Panc1 (cell line): ENCODE data around the gene TNFRSF18. TPM values are rescaled to one million over a fixed set of nuclear protein-coding genes. Genes with fewer than 3 reads are reported as not detected.

Experiments
- ATAC-seq: fragments of 200-7000 bp; cut with Tn5 transposase; 2 replicates; pipeline ENCODE4 v1.9.1; 2020; ENCODE audit warnings: mild to moderate bottlenecking, moderate library complexity
- BruUV-seq: library from RNA; stranded (reverse); fragments of 400-500 nt; replicated peaks from 2 replicates; lab custom pipeline; 2021; lab: Mats Ljungman, UMichigan
- CTCF ChIA-PET: fragments of 300-600 bp; sonication (Branson Sonifier 250); formaldehyde crosslinking; loops from one replicate; lab custom pipeline; 2022; ENCODE audit warnings: antibody characterized with exemption; lab: Charles Lee
- POLR2A ChIA-PET: fragments of 300-600 bp; sonication (Branson Sonifier 250); formaldehyde crosslinking; loops from one replicate; lab custom pipeline; 2022; ENCODE audit warnings: antibody characterized with exemption; lab: Charles Lee
- DNase-seq: peaks from one replicate; pipeline ENCODE4 v3.0.0-alpha.2; 2010; ENCODE audit warnings: low read depth, low spot score
- H3K27ac ChIP-seq: 2 replicates; pipeline ENCODE4 v1.5.1; 2011; ENCODE audit warnings: mild to moderate bottlenecking, low read length, inconsistent platforms
- H3K27me3 ChIP-seq: fragments of 200-500 bp; sonication (Bioruptor generic); 2 replicates; pipeline ENCODE4 v1.6.0; 2014; ENCODE audit warnings: low read length, inconsistent platforms; ENCODE audit not compliant: control insufficient read depth, insufficient read depth
- H3K36me3 ChIP-seq: fragments of 200-500 bp; sonication (Bioruptor generic); 2 replicates; pipeline ENCODE4 v1.5.1; 2014; ENCODE audit warnings: inconsistent platforms, mild to moderate bottlenecking, low read length, moderate library complexity; ENCODE audit not compliant: control insufficient read depth, insufficient read depth
- H3K4me1 ChIP-seq: 2 replicates; pipeline ENCODE4 v1.5.1; 2011; ENCODE audit warnings: inconsistent platforms, mild to moderate bottlenecking, low read length, moderate library complexity; ENCODE audit not compliant: control insufficient read depth, insufficient read depth
- H3K4me3 ChIP-seq, 2 experiments: 2 replicates each; pipeline ENCODE4 v1.5.1; 2011 to 2012; ENCODE audit warnings: low read depth in 2 of 2, low read length in 2 of 2, mild to moderate bottlenecking in 2 of 2, inconsistent platforms in 1 of 2, moderate library complexity in 1 of 2
- H3K9me3 ChIP-seq: fragments of 200-500 bp; sonication (Bioruptor generic); 2 replicates; pipeline ENCODE4 v1.5.1; 2014; ENCODE audit warnings: low read depth, mild to moderate bottlenecking, inconsistent platforms, low read length, moderate library complexity; ENCODE audit not compliant: control insufficient read depth, insufficient read depth
- POLR2AphosphoS5 ChIP-seq: IDR thresholded peaks from 2 replicates; pipeline ENCODE4 v1.6.1; 2012; ENCODE audit warnings: mild to moderate bottlenecking, low read depth, low read length, moderate library complexity
- SIN3A ChIP-seq: IDR thresholded peaks from 2 replicates; pipeline ENCODE4 v1.6.1; 2012; ENCODE audit warnings: low read depth, mild to moderate bottlenecking, low read length, moderate library complexity, borderline replicate concordance; ENCODE audit not compliant: insufficient read depth
- TCF7L2 ChIP-seq: IDR thresholded peaks from 2 replicates; pipeline ENCODE4 v1.6.1; 2011; ENCODE audit warnings: mild to moderate bottlenecking, low read depth, low read length, inconsistent platforms
- in situ Hi-C: cut with HindIII; loops from 2 replicates; pipeline ENCODE4 v1.10.0; 2016; ENCODE audit warnings: low sequenced_read_pairs, low pct_unique_long_range_greater_than_20kb
- intact Hi-C: fragments of 100-400 bp; cut with micrococcal nuclease; formaldehyde crosslinking; loops from one replicate; pipeline ENCODE4 v1.10.0; 2022; ENCODE audit not compliant: unreplicated experiment
- total RNA-seq: library from RNA; stranded (reverse); gene quantifications from one replicate; pipeline ENCODE4 v1.2.1, GENCODE V29; 2021; ENCODE audit not compliant: unreplicated experiment
- TF ChIP-seq, protein P1 (sequence below): fragments of 450-650 bp; IDR thresholded peaks from 2 replicates; pipeline ENCODE4 v1.5.1; 2017; ENCODE audit warnings: mild to moderate bottlenecking
- TF ChIP-seq, protein P2 (sequence below), 2 experiments: IDR thresholded peaks; 2 replicates each; pipeline ENCODE4 v1.6.1; 2011 to 2012; ENCODE audit warnings: low read depth in 2 of 2, control low read depth in 1 of 2, low read length in 1 of 2, mild to moderate bottlenecking in 1 of 2, moderate library complexity in 1 of 2; ENCODE audit not compliant: insufficient read depth in 1 of 2

Gene TNFRSF18
- total RNA-seq, 1 experiment from 2014 or later: 4.3 TPM

DNA sequence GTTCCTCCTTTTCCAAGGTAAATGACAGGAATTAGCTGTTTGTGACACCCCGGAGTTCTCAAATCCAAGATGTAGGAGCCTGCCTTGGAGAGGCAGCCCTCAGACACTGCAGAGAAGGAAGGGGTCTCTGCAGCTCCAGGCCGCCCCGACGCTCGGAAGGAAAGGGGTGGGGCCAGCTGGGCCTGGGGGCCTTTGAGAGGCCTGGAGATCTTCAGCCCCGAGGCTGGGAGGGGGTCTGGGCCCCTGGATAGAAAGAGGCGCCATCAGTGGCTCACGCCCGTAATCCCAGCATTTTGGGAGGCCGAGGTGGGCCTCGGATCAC, 1.1 kb upstream of the TNFRSF18 start:
- no peak for DNase-seq
- Histone ChIP-seq H3K9me3 (no peaks in the 10 kb centered on the region), H3K36me3 (no peaks in the 10 kb centered on the region), H3K4me1 (peaks cover 11% of the 10 kb centered on the region), H3K4me3 (no peak overlapping the region), H3K27me3 (no peaks in the 10 kb centered on the region), H3K27ac (no peak overlapping the region)
- no TSS peak for BruUV-seq
- TF ChIP-seq TCF7L2: no peak
- ChIA-PET POLR2A (no interaction called here), CTCF (no interaction called here)
- in situ Hi-C loops: no loop called here
- intact Hi-C loops: no loop called here
- ATAC-seq: no peak

- no TSS peak for BruUV-seq
- DNase-seq (no peak), ATAC-seq (no peak)
- peaks cover 11% of the 10 kb centered on the region for H3K4me1 ChIP-seq
- H3K4me3 ChIP-seq: peak overlapping the region in 1 of 2 experiments; percentile 38; a peak in 2 of 4 replicates
- H3K36me3 ChIP-seq: no peaks in the 10 kb centered on the region
- TF ChIP-seq POLR2AphosphoS5 (no peak), SIN3A (no peak), TCF7L2 (no peak)
- TF ChIP-seq, protein P1, sequence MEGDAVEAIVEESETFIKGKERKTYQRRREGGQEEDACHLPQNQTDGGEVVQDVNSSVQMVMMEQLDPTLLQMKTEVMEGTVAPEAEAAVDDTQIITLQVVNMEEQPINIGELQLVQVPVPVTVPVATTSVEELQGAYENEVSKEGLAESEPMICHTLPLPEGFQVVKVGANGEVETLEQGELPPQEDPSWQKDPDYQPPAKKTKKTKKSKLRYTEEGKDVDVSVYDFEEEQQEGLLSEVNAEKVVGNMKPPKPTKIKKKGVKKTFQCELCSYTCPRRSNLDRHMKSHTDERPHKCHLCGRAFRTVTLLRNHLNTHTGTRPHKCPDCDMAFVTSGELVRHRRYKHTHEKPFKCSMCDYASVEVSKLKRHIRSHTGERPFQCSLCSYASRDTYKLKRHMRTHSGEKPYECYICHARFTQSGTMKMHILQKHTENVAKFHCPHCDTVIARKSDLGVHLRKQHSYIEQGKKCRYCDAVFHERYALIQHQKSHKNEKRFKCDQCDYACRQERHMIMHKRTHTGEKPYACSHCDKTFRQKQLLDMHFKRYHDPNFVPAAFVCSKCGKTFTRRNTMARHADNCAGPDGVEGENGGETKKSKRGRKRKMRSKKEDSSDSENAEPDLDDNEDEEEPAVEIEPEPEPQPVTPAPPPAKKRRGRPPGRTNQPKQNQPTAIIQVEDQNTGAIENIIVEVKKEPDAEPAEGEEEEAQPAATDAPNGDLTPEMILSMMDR: no peak
- TF ChIP-seq, protein P2, sequence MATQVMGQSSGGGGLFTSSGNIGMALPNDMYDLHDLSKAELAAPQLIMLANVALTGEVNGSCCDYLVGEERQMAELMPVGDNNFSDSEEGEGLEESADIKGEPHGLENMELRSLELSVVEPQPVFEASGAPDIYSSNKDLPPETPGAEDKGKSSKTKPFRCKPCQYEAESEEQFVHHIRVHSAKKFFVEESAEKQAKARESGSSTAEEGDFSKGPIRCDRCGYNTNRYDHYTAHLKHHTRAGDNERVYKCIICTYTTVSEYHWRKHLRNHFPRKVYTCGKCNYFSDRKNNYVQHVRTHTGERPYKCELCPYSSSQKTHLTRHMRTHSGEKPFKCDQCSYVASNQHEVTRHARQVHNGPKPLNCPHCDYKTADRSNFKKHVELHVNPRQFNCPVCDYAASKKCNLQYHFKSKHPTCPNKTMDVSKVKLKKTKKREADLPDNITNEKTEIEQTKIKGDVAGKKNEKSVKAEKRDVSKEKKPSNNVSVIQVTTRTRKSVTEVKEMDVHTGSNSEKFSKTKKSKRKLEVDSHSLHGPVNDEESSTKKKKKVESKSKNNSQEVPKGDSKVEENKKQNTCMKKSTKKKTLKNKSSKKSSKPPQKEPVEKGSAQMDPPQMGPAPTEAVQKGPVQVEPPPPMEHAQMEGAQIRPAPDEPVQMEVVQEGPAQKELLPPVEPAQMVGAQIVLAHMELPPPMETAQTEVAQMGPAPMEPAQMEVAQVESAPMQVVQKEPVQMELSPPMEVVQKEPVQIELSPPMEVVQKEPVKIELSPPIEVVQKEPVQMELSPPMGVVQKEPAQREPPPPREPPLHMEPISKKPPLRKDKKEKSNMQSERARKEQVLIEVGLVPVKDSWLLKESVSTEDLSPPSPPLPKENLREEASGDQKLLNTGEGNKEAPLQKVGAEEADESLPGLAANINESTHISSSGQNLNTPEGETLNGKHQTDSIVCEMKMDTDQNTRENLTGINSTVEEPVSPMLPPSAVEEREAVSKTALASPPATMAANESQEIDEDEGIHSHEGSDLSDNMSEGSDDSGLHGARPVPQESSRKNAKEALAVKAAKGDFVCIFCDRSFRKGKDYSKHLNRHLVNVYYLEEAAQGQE (IDR thresholded peaks at IDR 0.05; ENCODE audit: insufficient read depth in 1 of 2, low read depth in 2 of 2, low read length in 1 of 2): no peak
- intact Hi-C loops (no loop called here), in situ Hi-C loops (no loop called here)
- POLR2A ChIA-PET: no interaction called here
- CTCF ChIA-PET: no interaction called here
- no peak overlapping the region for H3K27ac ChIP-seq
- H3K9me3 ChIP-seq: no peaks in the 10 kb centered on the region
- H3K27me3 ChIP-seq: no peaks in the 10 kb centered on the region
These were observed 657 bp upstream of the TNFRSF18 start for GRCh38 chr1:1206966-1207531.

GRCh38 chr1:1205769-1206375, 520 bp downstream of the TNFRSF18 start:
- CTCF ChIA-PET: no interaction called here
- peak; percentile 5; the same call in 1 of the 2 replicates for ATAC-seq
- Histone ChIP-seq H3K27me3 (no peaks in the 10 kb centered on the region), H3K9me3 (no peaks in the 10 kb centered on the region), H3K4me1 (peaks cover 11% of the 10 kb centered on the region), H3K4me3 (peak overlapping the region; percentile 25 to 38), H3K36me3 (no peaks in the 10 kb centered on the region), H3K27ac (no peak overlapping the region)
- no TSS peak for BruUV-seq
- intact Hi-C loops: no loop called here
- POLR2A ChIA-PET: no interaction called here
- no peak for DNase-seq
- in situ Hi-C loops: no loop called here
- TF ChIP-seq POLR2AphosphoS5 (no peak), SIN3A (no peak), TCF7L2 (no peak)
- TF ChIP-seq, protein P1: no peak; the same call in 1 of the 2 replicates
- TF ChIP-seq, protein P2 (IDR thresholded peaks at IDR 0.05; ENCODE audit: insufficient read depth in 1 of 2, low read depth in 2 of 2, low read length in 1 of 2): no peak
